Left lung (tissue), 10 donors: ENCODE measurements around the gene LBX1. TPM values are rescaled to one million over a fixed set of nuclear protein-coding genes. Genes with fewer than 3 reads are reported as not detected.

Experiments
- ATAC-seq: fragments of 200-7000 bp; cut with Tn5 transposase; one replicate; pipeline ENCODE4 v1.9.1; 2020; ENCODE audit warnings: moderate library complexity
- DNase-seq, 4 donors: peaks; one replicate each; pipeline ENCODE4 v3.0.0-alpha.2; 2013 to 2020
- H3K27ac ChIP-seq, 2 donors: fragments of 200-600 bp; sonication (generic) in 1 of 2; one replicate each; pipeline versions ENCODE4 v1.5.0 to v1.8.0; 2020 to 2021
- H3K27me3 ChIP-seq, 2 donors: fragments of 200-600 bp; sonication (generic) in 1 of 2; one replicate each; pipeline versions ENCODE4 v1.5.0 to v1.8.0; 2020 to 2021
- H3K36me3 ChIP-seq, 2 donors: fragments of 200-600 bp; sonication (generic) in 1 of 2; one replicate each; pipeline versions ENCODE4 v1.5.0 to v1.8.0; 2020 to 2021
- H3K4me1 ChIP-seq, 2 donors: fragments of 200-600 bp; one replicate each; pipeline ENCODE4 v1.8.0; 2021
- H3K4me3 ChIP-seq, 2 donors: fragments of 200-600 bp; sonication (generic) in 1 of 2; one replicate each; pipeline versions ENCODE4 v1.5.0 to v1.8.0; 2020 to 2021; ENCODE audit warnings: mild to moderate bottlenecking in 1 of 2
- H3K9me3 ChIP-seq, 2 donors: fragments of 200-600 bp; sonication (generic) in 1 of 2; one replicate each; pipeline versions ENCODE4 v1.5.0 to v1.8.0; 2020 to 2021
- CTCF ChIP-seq, 2 donors: fragments of 200-600 bp; sonication (generic) in 1 of 2; IDR thresholded peaks; one replicate each; pipeline versions ENCODE4 v1.5.0 to v1.8.0; 2021; ENCODE audit warnings: antibody characterized with exemption in 2 of 2
- intact Hi-C, 2 donors: fragments of 100-400 bp; cut with DNase I; formaldehyde crosslinking; loops; one replicate each; pipeline versions ENCODE4 v1.11.2 to v1.14.2; 2022
- polyA plus RNA-seq, 6 donors: library from polyadenylated mRNA; unstranded; fragments of 120-200 nt; gene quantifications; one replicate each; pipeline ENCODE4 v1.2.1, GENCODE V29; 2013; ENCODE audit not compliant: insufficient read length in 6 of 6
- total RNA-seq, 2 donors: library from RNA; stranded (reverse); fragmentation: NEBNext Ultra II Directional; extraction: Animal tissue kit (Norgen Biotek cat#: 25700); gene quantifications; one replicate each; pipeline ENCODE4 v1.2.1, GENCODE V29; 2021
- donor health status: DM: no; HTN: yes; CAD: no.
- donor health status: DM: no; HTN: no; CAD: no.

The LBX1 gene
- total and polyA plus RNA-seq, 8 donors, result 0.18 to 0.75 (median 0.40) TPM

- Histone ChIP-seq H3K27me3 (peaks cover 5 to 60% of the 10 kb centered on the region in 2 donors), H3K36me3 (no peaks in the 10 kb centered on the region), H3K4me1 (no peaks in the 10 kb centered on the region), H3K9me3 (peaks cover 0 to 13% of the 10 kb centered on the region in 2 donors), H3K4me3 (no peak overlapping the region), H3K27ac (no peak overlapping the region)
- no peak for TF ChIP-seq CTCF (IDR thresholded peaks at IDR 0.05)
- no peak for ATAC-seq
- no peak for DNase-seq
- intact Hi-C loops, result no loop called here
Observed at GRCh38 chr10:101262147-101262546, 32.9 kb upstream of the LBX1 start.

- H3K4me1 ChIP-seq, result no peaks in the 10 kb centered on the region
- H3K27ac ChIP-seq, result no peak overlapping the region
- no peaks in the 10 kb centered on the region for H3K36me3 ChIP-seq
- ATAC-seq (no peak), DNase-seq (no peak)
- intact Hi-C loops, result no loop called here
- H3K4me3 ChIP-seq, result no peak overlapping the region
- H3K27me3 ChIP-seq, result peaks cover 5 to 60% of the 10 kb centered on the region in 2 donors
- TF ChIP-seq CTCF (IDR thresholded peaks at IDR 0.05), result no peak
- peaks cover 0 to 13% of the 10 kb centered on the region in 2 donors for H3K9me3 ChIP-seq
Observed at GRCh38 chr10:101261702-101262101, 32.4 kb upstream of the LBX1 start.

GRCh38 chr10:101260764-101261481, 31.7 kb upstream of the LBX1 start:
- ATAC-seq (no peak), DNase-seq (no peak)
- Histone ChIP-seq H3K4me1 (no peaks in the 10 kb centered on the region), H3K27ac (no peak overlapping the region), H3K36me3 (no peaks in the 10 kb centered on the region), H3K27me3 (peaks cover 5 to 60% of the 10 kb centered on the region in 2 donors), H3K4me3 (no peak overlapping the region), H3K9me3 (peaks cover 0 to 13% of the 10 kb centered on the region in 2 donors)
- intact Hi-C loops, result no loop called here
- TF ChIP-seq CTCF (IDR thresholded peaks at IDR 0.05), result no peak

- intact Hi-C loops, result no loop called here
- no peak overlapping the region for H3K27ac ChIP-seq
- H3K9me3 ChIP-seq, result peaks cover 0 to 13% of the 10 kb centered on the region in 2 donors
- DNase-seq, result no peak
- H3K27me3 ChIP-seq, result peaks cover 5 to 62% of the 10 kb centered on the region in 2 donors
- H3K36me3 ChIP-seq, result no peaks in the 10 kb centered on the region
- ATAC-seq, result no peak
- no peak overlapping the region for H3K4me3 ChIP-seq
- no peak for TF ChIP-seq CTCF (IDR thresholded peaks at IDR 0.05)
- H3K4me1 ChIP-seq, result no peaks in the 10 kb centered on the region
Observed at GRCh38 chr10:101258179-101258885, 29.1 kb upstream of the LBX1 start.

- ATAC-seq (no peak), DNase-seq (no peak)
- H3K4me3 ChIP-seq, result no peak overlapping the region
- intact Hi-C loops, result no loop called here
- peaks cover 0 to 13% of the 10 kb centered on the region in 2 donors for H3K9me3 ChIP-seq
- H3K27me3 ChIP-seq, result peaks cover 5 to 58% of the 10 kb centered on the region in 2 donors
- H3K27ac ChIP-seq, result no peak overlapping the region
- TF ChIP-seq CTCF (IDR thresholded peaks at IDR 0.05), result no peak
- H3K4me1 ChIP-seq, result no peaks in the 10 kb centered on the region
- H3K36me3 ChIP-seq, result no peaks in the 10 kb centered on the region
Observed at GRCh38 chr10:101257491-101257890, 28.2 kb upstream of the LBX1 start.
